GM21786 (cell line): ENCODE results near the gene KCNH5.

Source experiments
- ATAC-seq: cut with Tn5 transposase; IDR thresholded peaks from one replicate; pipeline ENCODE4 v1.9.1; 2021; ENCODE audit not compliant: unreplicated experiment

Gene KCNH5

GRCh38 chr14:62682208-62682607, 363.1 kb downstream of the KCNH5 start:
- no peak for ATAC-seq

DNA sequence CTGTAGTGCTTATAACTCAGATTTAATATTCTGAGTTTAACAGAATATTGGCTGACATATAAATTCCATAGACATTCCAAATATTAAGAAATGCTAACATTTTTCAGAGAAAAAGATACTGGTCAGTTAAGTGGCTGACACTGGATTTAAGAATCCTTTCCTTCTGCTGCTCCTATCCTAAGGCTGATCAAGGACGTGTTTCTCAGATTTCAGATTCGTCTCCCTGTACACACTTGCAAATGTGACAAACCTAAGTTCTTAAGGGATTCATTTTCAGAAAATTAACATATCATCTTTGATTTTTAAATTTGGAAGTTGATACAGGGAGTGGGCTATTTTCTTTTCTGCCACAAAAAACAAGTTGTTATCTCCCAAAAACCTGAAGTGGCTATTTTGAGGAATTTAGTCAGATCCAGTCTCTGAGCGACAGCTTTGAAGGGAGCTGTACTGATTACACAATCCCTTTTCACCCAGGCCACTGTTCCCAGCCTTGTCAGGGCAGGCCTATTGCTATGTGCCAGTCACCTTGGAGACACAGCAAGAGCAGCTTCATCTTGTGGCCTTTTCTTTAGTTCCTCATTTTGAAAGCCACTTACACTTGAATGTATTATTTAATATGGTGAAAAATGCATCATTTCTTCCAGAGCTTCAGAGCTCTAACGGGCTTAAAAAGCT, 370.6 kb downstream of the KCNH5 start:
- ATAC-seq = no peak

DNA sequence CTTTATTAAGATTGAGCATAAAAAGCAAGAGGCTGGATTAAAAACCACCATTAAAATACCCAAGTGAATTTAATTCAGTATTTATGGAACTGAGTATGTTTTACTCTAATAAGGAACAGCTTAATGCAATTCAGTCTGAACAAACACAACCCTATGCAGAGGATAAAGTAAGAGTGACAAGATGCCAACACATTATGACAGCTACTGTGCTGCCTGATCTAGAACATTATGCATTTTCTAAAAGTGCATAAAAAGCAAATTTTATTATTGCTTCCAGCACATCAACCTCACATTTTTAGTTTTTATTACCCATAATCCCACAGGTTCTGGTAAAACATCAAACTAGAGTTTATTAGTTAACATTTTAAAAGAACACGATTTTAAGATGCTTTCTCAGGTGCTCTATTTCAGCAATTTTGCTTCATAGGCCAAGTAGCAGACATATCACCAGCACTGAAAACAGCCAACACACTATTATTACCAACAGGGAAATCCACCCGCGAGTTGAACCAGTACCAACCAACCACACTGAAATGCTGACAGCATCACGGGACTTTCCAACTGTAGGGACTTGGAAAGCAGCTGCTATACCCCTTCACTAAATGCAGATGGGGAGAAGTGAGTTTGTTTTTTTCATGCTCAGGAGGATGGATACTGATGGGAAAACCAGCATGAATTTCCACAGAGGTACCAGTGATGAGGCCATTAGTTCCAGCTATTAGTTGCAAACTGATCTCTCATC, 372.1 kb downstream of the KCNH5 start:
- no peak for ATAC-seq

GRCh38 chr14:62670526-62670925, 374.7 kb downstream of the KCNH5 start:
- ATAC-seq = no peak

DNA sequence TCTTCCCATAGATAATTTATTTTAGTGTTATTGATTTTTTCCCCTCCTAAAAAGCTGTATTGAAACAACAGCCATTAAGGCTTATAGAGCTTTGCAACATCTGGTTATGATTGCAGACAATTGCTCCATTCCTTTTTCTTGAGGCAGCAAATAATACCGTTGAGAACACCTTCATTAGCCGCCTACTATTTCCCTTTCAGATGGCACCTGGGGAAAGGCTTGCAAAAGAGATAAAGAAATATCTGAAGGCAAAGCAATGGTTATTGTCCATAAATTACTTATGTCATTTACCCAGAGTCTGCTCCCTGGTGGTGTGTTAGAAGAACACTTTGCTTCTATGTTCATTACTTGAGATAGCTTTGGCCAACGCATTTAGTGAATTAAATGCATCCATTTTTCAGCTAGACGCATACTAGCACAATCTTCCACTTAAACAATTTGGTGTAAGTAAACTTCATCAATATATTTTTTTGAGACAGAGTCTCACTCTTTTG, 377.8 kb downstream of the KCNH5 start:
- ATAC-seq = no peak

GRCh38 chr14:62665286-62665685, 380.0 kb downstream of the KCNH5 start:
- ATAC-seq = no peak

- no peak for ATAC-seq
Measured at GRCh38 chr14:62663456-62663821, 381.8 kb downstream of the KCNH5 start.

GRCh38 chr14:62662811-62663455, 382.3 kb downstream of the KCNH5 start:
- ATAC-seq = no peak

- no peak for ATAC-seq
Measured at GRCh38 chr14:62661818-62662217, 383.4 kb downstream of the KCNH5 start.

- ATAC-seq = no peak
Measured at GRCh38 chr14:62658631-62659030, 386.6 kb downstream of the KCNH5 start.

- ATAC-seq = no peak
Measured at GRCh38 chr14:62657376-62657775, 387.9 kb downstream of the KCNH5 start.

GRCh38 chr14:62655166-62655565, 390.1 kb downstream of the KCNH5 start:
- ATAC-seq = no peak

DNA sequence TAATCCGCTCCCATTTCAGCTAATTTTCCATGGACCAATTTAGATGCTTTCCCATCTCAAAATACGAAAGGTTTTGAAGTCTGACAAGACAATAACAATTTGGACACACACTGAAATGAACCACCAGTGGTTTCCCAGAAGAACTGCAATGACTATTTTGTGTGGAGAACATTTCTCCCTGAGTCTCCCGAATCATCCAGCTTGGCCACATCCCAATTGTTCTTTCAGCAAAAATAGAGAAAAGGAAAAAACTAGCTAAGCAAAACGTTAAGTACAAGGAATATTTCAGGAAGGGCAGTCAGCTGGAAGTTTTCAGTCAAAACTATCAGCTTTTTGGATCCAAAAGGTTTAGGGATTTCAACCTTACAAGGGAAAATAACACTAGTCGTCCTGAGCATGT, 390.6 kb downstream of the KCNH5 start:
- ATAC-seq = no peak
